Activated CD4-positive, alpha-beta T cell treated with anti-CD3 and anti-CD28 coated beads, Interleukin-10, Interleukin-2, amounts not matched to agents 100 ng/mL and 50 ng/mL, durations not matched to agents 16 hours and 8 hours (primary cell): ENCODE measurements around the gene TENM3.
"Not testable (repeated sequence)": the region's sequence is repeated elsewhere in the genome, so short reads cannot be mapped to it uniquely, and the experiment has no call there.

Source experiments
- DNase-seq: peaks from one replicate; pipeline ENCODE4 v3.0.0-alpha.2; 2020

Gene TENM3

DNA sequence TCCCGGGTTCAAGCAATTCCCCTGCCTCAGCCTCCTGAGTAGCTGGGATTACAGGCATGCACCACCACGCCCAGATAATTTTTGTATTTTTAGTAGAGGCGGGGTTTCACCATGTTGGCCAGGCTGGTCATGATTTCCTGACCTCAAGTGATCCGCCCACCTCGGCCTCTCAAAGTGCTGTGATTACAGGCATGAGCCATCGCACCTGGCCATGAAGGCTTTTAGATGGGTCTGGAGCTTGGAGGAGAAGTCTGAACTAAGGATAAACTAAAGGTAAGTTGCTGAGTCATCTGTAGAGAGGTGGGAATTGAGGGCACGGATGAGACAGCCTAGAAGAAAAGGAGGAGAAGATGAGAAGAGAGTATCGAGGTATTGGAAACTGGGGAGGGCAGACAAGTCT, at the start of gene TENM3:
Gene TENM3, plus strand, starts transcription at position 199 of the 400 bp plus-strand sequence. CDS start 80,619 bp downstream, outside the sequence.
- not testable (repeated sequence) for DNase-seq

DNA sequence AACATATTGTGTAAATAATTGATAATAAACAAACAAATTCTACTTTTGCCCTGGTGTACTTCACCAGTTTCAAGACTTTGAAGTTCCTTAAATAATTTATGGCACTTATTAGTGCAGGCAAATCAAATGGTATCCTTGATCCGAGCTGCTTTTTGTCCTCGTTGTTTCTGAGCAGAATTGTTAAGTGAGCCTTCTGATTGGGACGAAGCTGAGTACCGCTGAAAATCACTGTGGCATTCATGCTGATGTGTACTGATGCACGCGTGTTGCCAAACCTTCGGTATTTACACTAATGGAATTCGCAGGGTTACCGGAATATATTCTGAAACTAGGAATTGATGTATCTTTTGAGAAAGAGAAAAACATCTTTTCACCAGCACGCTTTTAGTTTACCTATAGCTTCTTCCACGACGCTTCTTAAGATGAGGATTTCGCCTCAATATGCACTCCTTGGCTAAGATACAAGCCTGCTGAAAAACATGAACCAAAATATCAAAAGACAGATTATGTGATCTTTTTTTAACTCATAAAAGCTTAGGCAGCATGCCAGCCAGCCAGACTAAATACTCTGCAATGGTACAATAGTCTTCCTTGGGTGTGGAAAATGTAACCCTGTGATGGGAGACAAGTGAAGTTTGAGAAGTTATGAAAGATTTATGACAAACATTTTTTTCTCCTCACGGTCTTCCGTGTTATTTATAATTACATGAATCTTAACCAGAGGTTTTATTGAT, 48.9 kb upstream of the TENM3 start:
- no peak for DNase-seq

DNA sequence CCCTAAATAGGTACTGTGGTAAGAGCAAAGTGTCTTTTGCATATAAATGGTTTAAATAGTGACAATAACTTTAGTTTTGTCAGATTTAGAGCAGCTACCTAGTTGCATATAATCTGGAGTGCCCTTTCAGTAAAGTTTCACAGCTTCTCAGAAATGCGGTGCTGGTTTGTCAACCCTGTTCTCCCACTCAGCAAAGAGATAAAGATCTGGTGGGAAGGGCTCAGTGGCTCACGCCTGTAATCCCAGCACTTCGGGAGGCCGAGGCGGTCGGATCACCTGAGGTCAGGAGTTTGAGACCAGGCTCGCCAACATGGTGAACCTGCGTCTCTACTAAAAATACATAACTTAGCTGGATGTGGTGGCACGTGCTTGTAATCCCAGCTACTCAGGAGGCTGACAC, 45.6 kb upstream of the TENM3 start:
- DNase-seq, result no peak

- no peak for DNase-seq
These were observed 41.3 kb upstream of the TENM3 start for GRCh38 chr4:182201871-182202270.

DNA sequence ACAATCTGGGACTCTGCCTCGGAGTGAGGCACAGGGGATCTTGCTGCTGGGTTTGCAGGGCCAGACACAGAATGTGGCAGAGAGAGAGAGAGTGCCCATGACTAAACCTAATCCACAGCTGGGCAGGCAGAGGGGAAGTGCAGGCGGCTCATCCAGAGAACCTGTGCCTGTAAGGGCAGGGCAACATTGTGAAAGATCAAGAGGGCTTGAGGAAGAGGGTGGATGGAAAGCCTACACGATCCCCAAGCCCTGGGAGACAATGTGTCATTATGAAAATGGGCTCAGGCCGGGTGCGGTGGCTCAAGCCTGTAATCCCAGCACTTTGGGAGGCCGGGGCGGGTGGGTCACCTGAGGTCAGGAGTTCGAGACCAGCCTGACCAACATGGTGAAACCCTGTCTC, 40.6 kb upstream of the TENM3 start:
- no peak for DNase-seq

DNA sequence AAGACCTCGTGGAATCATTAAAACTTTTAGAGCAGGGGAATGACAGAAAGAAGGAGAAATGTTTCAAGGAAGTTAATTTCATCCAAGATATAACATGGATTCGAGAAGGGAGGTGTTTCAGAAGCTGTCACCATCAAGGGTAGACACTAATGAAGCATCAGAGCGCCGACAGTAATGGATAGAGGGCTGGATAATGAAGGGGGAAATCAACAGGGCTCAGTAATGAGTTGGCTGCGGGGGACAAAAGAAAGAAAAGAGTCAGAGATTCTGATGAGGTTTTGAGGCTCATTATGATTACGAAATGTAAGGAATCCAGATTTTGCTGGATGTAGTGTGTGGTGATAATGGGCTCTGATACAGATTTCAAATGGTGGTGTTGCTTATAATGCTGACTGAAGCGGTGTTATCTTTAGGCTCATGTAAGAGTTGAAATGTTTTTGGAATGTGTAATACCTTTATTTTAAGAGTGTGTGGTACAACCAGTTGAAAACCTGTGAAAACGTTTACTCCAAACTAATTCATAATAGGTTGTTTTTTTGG, 39.3 kb upstream of the TENM3 start:
- DNase-seq, result no peak

- no peak for DNase-seq
These were observed 37.9 kb upstream of the TENM3 start for GRCh38 chr4:182205306-182205705.

GRCh38 chr4:182206266-182206665, 36.9 kb upstream of the TENM3 start:
- DNase-seq, result no peak

- no peak for DNase-seq
These were observed 36.3 kb upstream of the TENM3 start for GRCh38 chr4:182206916-182207315.

DNA sequence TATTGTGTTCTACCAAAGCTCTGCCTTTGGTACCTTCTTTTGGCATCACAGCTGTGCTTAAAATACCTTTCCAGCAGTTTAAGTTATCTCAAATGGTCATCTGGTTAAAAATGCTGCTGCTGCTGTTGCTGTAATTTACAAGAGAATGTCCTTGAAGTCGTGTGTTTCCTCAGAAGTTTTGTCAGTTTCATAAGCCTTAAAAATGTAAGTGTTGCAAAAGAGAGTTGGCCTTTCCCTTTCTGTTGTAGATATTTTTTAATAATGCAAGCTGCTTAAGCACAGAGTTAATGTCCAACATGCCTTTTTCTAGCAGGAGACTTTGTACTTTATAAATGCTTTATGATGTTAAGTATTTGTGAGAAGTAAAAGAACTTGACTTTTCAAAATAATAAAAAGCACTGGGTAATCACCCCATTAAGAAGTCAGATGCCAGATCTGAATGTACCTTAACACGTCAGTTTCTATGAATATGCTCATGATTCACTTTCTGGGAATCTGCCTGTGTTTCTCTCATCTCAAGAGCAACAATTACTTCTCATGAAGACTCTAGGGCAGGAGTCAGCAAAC, 35.3 kb upstream of the TENM3 start:
- peak; percentile 49 for DNase-seq

- DNase-seq, result no peak
These were observed 34.6 kb upstream of the TENM3 start for GRCh38 chr4:182208526-182209050.

- DNase-seq, result no peak
These were observed 30.9 kb upstream of the TENM3 start for GRCh38 chr4:182212211-182212761.

DNA sequence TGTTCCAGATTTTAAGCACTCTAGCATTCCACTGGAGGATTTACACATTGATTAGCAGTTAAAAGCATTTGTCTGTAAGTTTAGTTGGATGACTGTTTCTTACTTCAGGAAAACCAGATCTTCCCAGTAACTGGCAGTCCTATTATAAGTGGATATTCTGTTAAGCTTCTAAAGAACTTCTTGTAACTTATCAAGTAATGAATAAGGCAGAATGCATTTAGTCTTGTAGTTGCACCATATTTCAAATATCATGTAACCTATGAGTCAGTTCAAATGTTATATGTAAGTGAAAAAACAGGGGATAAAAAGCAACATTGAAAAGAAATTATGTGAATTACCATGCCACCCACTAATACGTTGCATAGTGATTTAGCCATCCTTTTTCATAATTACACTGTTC, 30.2 kb upstream of the TENM3 start:
- DNase-seq, result no peak

DNA sequence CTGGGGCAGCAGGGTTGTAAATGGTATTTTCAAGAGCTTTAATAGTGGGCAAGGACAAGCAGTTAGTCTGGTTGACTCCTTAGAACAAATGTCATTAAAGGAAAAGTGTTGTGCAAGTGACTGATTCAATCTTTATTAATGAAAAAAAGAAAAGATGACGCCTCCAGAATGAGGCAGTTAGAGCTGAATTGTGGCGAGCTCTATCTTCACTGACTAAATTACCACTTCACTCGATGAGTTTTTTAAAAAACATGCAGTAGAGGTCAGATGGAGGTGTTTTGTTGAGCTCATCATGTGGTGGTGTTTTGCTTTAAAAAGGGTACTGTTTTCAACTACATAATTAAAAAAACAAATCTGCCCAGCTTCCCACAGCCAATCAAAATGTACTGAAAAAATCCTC, 28.1 kb upstream of the TENM3 start:
- no peak for DNase-seq

DNA sequence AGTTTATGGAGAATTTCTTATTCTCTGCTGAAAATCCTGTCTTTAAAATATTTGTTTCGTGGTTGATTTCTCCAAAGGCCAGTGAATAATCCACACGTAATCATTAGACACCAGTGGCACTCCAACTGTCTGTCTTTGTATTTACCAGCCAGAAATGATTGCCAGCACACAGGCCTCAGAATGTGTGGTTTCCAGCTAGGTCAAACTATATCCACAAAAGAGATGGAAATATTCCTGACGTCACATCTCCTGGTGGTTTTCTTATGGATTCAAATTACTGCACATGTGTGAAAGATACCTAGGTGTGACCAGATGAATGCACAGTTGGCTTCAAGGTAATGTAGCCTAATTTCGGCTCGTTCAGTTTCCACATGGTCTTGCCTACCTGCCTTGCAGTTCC, 27.2 kb upstream of the TENM3 start:
- DNase-seq, result no peak

DNA sequence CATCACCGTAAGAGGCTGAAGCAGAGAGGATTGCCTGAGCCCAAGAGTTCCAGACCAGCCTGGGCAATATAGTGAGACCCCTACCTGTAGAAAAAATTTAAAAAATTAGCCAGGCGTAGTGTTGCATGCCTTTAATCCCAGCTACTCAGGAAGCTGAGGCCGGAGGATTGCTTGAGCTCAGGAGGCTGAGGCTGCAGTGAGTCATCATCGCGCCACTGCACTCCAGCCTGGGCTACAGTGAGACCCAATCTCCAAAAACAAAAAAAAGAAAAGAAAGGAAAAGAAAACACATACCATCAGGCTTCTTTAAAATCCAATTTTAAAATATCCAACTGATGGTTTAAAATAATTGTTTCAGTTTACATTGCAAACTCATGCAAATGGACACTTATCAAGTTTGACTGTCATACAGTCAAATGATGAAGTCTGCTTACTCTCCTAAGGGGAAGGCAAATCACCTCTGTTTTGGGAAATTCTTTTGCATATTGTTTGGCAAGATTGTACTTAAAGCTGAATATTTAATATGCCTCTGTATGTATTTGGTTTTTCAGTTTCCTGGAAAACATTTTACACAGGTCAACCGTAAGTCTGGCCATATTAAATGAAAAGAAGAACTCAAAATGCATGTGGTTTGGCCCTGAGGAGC, 23.7 kb upstream of the TENM3 start:
- no peak for DNase-seq

DNA sequence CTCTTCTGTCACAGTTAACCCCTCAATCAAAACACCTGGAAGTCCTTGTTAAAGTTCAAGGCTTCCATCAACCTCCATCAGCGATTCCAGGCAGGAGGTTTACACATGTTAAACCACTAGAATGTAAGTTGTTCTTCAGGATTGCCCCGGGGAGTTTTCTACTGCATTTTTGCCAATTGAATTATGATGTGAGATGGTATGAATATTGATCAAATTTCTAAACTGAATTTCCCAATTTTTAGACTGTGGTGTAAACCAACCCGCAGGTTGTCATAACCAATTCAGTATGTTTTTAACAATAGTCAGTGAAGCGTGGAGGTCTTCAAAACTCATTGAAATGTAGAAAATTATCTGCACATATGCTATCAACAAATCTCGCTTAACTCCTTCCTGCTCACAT, 21.2 kb upstream of the TENM3 start:
- no peak for DNase-seq

GRCh38 chr4:182222766-182223165, 20.4 kb upstream of the TENM3 start:
- DNase-seq, result no peak

DNA sequence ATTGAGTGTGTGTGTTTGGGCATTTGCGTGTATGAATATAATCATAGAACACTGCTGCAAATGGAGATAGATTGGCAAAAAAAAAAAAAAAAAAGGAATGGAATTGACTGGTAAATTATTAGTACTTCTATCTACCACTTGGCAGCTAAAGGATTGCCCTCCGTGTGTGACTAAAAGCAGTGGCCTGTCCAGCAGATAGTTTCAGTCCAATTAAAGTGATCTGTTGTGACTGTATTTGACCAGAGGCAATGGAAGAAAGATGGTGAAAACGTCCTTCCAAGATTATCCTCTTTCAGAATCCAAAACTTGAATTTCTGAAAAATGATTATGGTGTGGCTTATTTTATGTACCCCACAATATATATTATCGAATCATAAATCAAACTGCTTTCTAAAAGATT, 19.5 kb upstream of the TENM3 start:
- no peak for DNase-seq

- DNase-seq, result no peak
These were observed 18.9 kb upstream of the TENM3 start for GRCh38 chr4:182224192-182224850.

- DNase-seq, result no peak
These were observed 17.8 kb upstream of the TENM3 start for GRCh38 chr4:182225257-182225852.

DNA sequence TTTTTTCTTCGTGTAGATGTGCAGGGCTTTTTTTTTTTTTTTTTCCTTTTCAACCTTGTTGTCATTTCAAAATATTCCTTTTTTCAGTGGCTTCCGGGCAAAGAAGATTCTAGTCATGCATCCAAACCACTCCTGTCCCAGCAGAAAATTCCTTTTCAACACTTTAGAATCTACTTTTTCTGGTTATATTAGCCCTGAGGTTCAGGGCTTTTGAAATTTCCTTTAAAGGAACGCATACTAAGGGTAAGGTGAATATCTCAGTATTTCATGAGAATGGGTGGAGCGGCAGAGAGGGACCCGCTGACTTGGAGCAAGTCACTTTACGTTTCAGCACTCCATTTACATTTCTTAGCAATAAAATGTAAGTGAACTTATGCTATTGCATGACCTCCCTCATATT, 15.6 kb upstream of the TENM3 start:
- DNase-seq, result no peak
